SK-N-SH treated with all-trans-retinoic acid at 6 μM for 48 hours (cell line): ENCODE measurements around the gene MARS2.
"Not testable (repeated sequence)": the region's sequence is repeated elsewhere in the genome, so short reads cannot be mapped to it uniquely, and the experiment has no call there.

Source experiments
- ATAC-seq: fragments of 200-7000 bp; cut with Tn5 transposase; 3 replicates; pipeline ENCODE4 v1.9.1; 2020; ENCODE audit warnings: mild to moderate bottlenecking, moderate library complexity
- BACH2 ChIP-seq: fragments of 250-450 bp; sonication (Bioruptor Pico); IDR thresholded peaks from 2 replicates; pipeline ENCODE4 v1.9.0; 2021; ENCODE audit warnings: mild to moderate bottlenecking, borderline replicate concordance
- PPARA ChIP-seq: fragments of 250-450 bp; sonication (Bioruptor Pico); IDR thresholded peaks from 2 replicates; pipeline ENCODE4 v1.5.0; 2020; ENCODE audit warnings: mild to moderate bottlenecking, borderline replicate concordance
- RARB ChIP-seq: fragments of 250-450 bp; sonication (Bioruptor Pico); IDR thresholded peaks from 2 replicates; pipeline ENCODE4 v1.8.0; 2021; ENCODE audit warnings: mild to moderate bottlenecking, moderate library complexity
- SNAI2 ChIP-seq: fragments of 250-450 bp; sonication (Bioruptor Pico); IDR thresholded peaks from 2 replicates; pipeline ENCODE4 v1.5.0; 2020; ENCODE audit warnings: mild to moderate bottlenecking, moderate library complexity
- ZC3H10 ChIP-seq: fragments of 250-450 bp; sonication (Bioruptor Pico); IDR thresholded peaks from 2 replicates; pipeline ENCODE4 v1.5.1; 2021; ENCODE audit warnings: mild to moderate bottlenecking, moderate library complexity
- ZFP3 ChIP-seq: fragments of 250-450 bp; sonication (Bioruptor Pico); IDR thresholded peaks from 2 replicates; pipeline ENCODE4 v1.5.0; 2020; ENCODE audit warnings: mild to moderate bottlenecking, moderate library complexity
- ZNF565 ChIP-seq: fragments of 450-650 bp; formaldehyde crosslinking; conservative IDR thresholded peaks from 2 replicates; pipeline ENCODE4 v1.5.0; 2020; ENCODE audit warnings: low read depth, mild to moderate bottlenecking, moderate library complexity
- ZNF8 ChIP-seq: fragments of 450-650 bp; formaldehyde crosslinking; IDR thresholded peaks from 2 replicates; pipeline ENCODE4 v1.5.0; 2020; ENCODE audit warnings: mild to moderate bottlenecking, moderate library complexity
- TF ChIP-seq, protein P1 (sequence below): fragments of 250-450 bp; sonication (Bioruptor Pico); IDR thresholded peaks from 2 replicates; pipeline ENCODE4 v1.5.1; 2021; ENCODE audit warnings: mild to moderate bottlenecking, moderate library complexity
- TF ChIP-seq, protein P2 (sequence below): fragments of 250-450 bp; sonication (Bioruptor Pico); IDR thresholded peaks from 2 replicates; pipeline ENCODE4 v1.5.1; 2020; ENCODE audit warnings: low read depth, mild to moderate bottlenecking, moderate library complexity

The MARS2 gene

DNA sequence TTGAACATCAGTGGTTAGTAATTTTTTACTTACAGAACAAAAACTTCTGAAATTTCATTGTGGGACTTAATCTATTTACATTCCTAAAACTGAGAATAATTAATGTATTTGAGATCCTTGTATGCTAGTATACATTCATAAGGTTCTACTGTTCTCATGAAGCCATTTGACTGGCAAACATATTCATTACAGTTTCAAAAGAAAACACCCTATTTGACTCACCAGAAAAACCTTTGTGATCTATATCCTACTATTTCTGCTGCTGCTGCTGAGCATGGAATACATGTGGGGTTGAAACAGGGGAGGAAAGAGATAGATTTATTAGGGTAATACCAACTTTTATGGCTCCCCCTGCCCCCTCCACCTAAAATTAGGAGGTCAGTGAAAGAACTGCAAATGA is 21.8 kb downstream of the MARS2 start:
- no peak for ATAC-seq
- TF ChIP-seq ZFP3 (no peak), ZNF565 (CRISPR knock-in tag) (no peak)

DNA sequence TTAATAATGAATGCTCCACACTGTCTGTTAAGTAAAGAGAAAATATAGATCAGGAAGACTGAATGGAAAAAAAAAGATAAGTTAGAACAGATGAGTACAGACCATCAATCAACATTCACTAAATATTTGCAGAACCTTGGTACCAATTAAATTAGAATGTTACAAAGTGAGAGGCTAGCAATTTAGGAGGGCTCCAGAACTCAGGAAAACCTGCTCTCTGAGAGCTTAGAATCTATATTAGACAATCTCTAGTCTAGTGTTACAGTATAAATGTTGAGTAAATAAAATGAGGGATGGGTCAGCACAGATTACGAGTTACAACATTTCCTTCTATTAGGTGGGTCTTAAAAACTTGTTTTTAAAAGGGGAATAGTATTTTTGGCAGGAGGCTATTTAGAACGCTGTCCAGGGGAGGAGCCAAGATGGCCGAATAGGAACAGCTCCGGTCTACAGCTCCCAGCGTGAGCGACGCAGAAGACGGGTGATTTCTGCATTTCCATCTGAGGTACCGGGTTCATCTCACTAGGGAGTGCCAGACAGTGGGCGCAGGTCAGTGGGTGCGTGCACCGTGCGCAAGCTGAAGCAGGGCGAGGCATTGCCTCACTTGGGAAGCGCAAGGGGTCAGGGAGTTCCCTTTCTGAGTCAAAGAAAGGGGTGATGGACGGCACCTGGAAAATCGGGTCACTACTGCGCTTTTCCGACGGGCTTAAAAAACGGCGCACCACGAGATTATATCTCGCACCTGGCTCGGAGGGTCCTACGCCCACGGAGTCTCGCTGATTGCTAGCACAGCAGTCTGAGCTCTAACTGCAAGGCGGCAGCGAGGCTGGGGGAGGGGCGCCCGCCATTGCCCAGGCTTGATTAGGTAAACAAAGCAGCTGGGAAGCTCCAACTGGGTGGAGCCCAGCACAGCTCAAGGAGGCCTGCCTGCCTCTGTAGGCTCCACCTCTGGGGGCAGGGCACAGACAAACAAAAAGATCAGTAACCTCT is 23.7 kb downstream of the MARS2 start:
- not testable (repeated sequence) for ATAC-seq

DNA sequence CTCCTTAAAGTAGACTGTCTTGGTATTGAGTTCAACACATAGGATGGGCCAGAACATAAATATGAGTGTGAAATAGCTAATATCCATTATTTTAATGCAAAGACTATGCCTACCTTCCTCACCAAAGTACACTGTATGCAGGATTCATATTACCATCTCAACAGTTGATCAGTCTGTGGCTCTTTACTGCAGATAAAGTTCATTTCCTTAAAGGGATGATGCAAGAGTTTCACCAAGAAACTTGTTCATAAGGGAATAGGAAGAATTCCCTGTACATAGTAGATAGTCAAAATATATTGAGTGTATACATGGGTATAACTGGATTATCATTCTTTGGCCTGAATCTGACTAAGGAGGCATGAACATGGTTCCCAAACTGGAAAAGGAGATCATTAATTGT is 35.0 kb downstream of the MARS2 start:
- TF ChIP-seq RARB (CRISPR knock-in tag) = no peak
- TF ChIP-seq PPARA (CRISPR knock-in tag) = no peak
- TF ChIP-seq ZNF8 = no peak
- no peak for TF ChIP-seq ZC3H10 (CRISPR knock-in tag)
- TF ChIP-seq BACH2 (CRISPR knock-in tag) = no peak
- TF ChIP-seq SNAI2 = no peak
- TF ChIP-seq ZFP3 = no peak
- TF ChIP-seq, protein P1, sequence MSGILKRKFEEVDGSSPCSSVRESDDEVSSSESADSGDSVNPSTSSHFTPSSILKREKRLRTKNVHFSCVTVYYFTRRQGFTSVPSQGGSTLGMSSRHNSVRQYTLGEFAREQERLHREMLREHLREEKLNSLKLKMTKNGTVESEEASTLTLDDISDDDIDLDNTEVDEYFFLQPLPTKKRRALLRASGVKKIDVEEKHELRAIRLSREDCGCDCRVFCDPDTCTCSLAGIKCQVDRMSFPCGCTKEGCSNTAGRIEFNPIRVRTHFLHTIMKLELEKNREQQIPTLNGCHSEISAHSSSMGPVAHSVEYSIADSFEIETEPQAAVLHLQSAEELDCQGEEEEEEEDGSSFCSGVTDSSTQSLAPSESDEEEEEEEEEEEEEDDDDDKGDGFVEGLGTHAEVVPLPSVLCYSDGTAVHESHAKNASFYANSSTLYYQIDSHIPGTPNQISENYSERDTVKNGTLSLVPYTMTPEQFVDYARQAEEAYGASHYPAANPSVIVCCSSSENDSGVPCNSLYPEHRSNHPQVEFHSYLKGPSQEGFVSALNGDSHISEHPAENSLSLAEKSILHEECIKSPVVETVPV = no peak
- TF ChIP-seq, protein P2, sequence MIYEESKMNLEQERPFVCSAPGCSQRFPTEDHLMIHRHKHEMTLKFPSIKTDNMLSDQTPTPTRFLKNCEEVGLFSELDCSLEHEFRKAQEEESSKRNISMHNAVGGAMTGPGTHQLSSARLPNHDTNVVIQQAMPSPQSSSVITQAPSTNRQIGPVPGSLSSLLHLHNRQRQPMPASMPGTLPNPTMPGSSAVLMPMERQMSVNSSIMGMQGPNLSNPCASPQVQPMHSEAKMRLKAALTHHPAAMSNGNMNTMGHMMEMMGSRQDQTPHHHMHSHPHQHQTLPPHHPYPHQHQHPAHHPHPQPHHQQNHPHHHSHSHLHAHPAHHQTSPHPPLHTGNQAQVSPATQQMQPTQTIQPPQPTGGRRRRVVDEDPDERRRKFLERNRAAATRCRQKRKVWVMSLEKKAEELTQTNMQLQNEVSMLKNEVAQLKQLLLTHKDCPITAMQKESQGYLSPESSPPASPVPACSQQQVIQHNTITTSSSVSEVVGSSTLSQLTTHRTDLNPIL (CRISPR knock-in tag) = no peak
- no peak for ATAC-seq
